SK-N-MC (cell line): ENCODE measurements around the gene CCBE1.

Source experiments
- DNase-seq: peaks from one replicate; pipeline ENCODE4 v3.0.0-alpha.2; 2011; ENCODE audit warnings: low read depth, low spot score
- H3K27ac ChIP-seq: fragments of 200-600 bp; sonication (generic); 2 replicates; pipeline ENCODE4 v1.5.1; 2016; ENCODE audit warnings: mixed run types
- H3K36me3 ChIP-seq: fragments of 200-600 bp; sonication (generic); 2 replicates; pipeline ENCODE4 v1.6.1; 2017; ENCODE audit warnings: antibody characterized with exemption, low read length, mixed read lengths; ENCODE audit not compliant: insufficient read depth
- H3K4me3 ChIP-seq: fragments of 200-600 bp; sonication (generic); 2 replicates; pipeline ENCODE4 v1.5.1; 2016
- H3K9ac ChIP-seq: fragments of 200-600 bp; sonication (generic); 2 replicates; pipeline ENCODE4 v1.8.0; 2017; ENCODE audit warnings: mixed run types, mixed read lengths; ENCODE audit not compliant: insufficient read length
- H3K9me3 ChIP-seq: fragments of 200-600 bp; sonication (generic); 2 replicates; pipeline ENCODE4 v1.6.1; 2017; ENCODE audit warnings: low read depth, mild to moderate bottlenecking, antibody characterized with exemption, low read length, moderate library complexity, mixed read lengths
- EZH2 ChIP-seq: fragments of 200-600 bp; sonication (generic); IDR thresholded peaks from one replicate; pipeline ENCODE4 v1.6.1; 2017; ENCODE audit warnings: antibody characterized with exemption
- FOXP2 ChIP-seq: optimal IDR thresholded peaks from 2 replicates; pipeline ENCODE3; 2011; ENCODE audit warnings: mild to moderate bottlenecking, moderate library complexity; ENCODE audit not compliant: insufficient read depth; ENCODE audit errors: extremely low read length, control extremely low read depth
- POLR2AphosphoS5 ChIP-seq: IDR thresholded peaks from 2 replicates; pipeline ENCODE4 v1.6.1; 2012; ENCODE audit warnings: mild to moderate bottlenecking, low read depth, low read length, borderline replicate concordance

The CCBE1 gene

DNA sequence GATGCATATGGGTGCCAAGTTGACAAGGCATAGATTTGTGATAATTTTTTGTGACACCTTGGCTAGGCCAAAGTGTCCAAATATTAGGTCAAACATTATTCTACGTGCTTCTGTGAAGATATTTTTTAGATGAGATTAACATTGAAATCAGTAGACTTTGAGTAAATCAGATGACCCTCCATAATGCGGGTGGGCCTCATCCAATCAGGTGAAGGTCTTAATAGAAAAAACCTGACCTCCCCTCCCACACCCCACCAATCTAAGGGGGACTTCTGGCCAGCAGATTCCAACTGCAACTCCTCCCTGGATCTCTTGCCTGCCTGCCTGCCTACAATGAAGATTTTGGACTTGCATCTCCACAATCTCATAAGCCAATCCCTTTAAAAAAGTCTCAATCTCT, 219.4 kb downstream of the CCBE1 start:
- no peak for TF ChIP-seq POLR2AphosphoS5
- TF ChIP-seq FOXP2: no peak
- no peak for TF ChIP-seq EZH2
- H3K36me3 ChIP-seq: no peaks in the 10 kb centered on the region
- H3K9ac ChIP-seq: no peak overlapping the region
- H3K27ac ChIP-seq: no peak overlapping the region
- H3K9me3 ChIP-seq: no peaks in the 10 kb centered on the region
- H3K4me3 ChIP-seq: no peak overlapping the region
- no peak for DNase-seq

DNA sequence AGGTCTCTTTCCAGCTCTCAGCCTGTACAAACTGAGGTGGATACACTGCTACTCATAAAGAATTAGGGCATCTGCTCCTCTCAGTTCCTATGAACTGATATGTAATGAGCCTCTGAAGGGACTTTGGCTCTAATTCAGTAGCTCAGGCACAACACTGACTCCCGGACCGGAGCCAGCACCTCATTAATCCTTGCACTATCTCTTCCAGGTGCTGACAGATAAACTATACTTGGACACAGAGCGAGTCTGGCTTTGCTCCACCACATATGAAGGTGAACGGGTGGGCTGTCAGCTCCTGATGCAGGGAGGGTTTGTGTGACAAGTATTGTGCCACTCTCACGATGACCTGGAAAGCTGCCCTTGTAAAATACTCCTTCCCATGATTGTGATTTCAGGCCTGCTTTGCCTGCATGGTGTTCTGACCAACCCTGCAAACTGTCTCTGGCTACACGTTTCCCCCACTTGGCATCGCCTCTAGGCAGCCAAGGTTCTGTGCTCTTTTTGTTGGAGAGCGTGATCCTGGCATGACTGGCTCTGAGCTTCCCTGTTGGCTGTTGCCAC, 226.6 kb downstream of the CCBE1 start:
- TF ChIP-seq EZH2: no peak
- TF ChIP-seq FOXP2: no peak
- no peak for TF ChIP-seq POLR2AphosphoS5
- no peak for DNase-seq
- Histone ChIP-seq H3K27ac (no peak overlapping the region), H3K36me3 (no peaks in the 10 kb centered on the region), H3K9ac (no peak overlapping the region), H3K4me3 (no peak overlapping the region), H3K9me3 (no peaks in the 10 kb centered on the region)

DNA sequence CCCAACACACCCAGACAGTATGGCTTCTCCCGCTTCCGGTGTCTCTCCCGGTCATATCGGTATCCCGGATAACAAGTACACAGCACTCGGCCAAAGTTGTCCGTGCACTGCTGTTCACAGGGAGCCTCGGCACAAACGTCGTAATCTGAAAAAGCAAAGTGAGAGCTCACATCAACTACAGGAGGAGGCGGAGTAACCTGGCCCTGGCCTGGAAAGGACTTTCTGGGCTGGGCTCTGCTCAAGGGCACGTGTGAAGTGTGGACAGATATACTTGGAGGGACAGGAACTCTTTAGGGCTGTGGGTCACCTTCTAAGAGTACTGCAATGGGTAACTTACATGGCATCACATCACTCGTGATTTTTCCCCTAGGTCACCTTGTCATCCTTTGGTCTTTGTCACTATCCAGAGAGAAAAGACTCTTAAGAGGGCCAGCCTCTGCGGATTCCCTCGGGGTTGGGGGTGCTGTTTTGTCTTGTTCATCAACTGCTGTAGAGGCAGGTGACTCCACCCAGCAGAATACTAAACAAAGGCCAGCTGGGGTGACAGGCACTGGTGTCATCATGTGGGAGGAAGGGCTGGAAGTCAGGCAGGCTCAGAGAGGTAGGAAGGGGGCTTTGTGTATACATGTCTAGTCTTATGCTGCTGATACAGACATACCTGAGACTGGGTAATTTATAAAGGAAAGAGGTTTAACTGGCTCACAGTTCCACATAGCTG, 227.6 kb downstream of the CCBE1 start:
- Histone ChIP-seq H3K9me3 (no peaks in the 10 kb centered on the region), H3K36me3 (no peaks in the 10 kb centered on the region), H3K27ac (no peak overlapping the region), H3K4me3 (no peak overlapping the region), H3K9ac (no peak overlapping the region)
- no peak for DNase-seq
- no peak for TF ChIP-seq EZH2
- no peak for TF ChIP-seq FOXP2
- no peak for TF ChIP-seq POLR2AphosphoS5

DNA sequence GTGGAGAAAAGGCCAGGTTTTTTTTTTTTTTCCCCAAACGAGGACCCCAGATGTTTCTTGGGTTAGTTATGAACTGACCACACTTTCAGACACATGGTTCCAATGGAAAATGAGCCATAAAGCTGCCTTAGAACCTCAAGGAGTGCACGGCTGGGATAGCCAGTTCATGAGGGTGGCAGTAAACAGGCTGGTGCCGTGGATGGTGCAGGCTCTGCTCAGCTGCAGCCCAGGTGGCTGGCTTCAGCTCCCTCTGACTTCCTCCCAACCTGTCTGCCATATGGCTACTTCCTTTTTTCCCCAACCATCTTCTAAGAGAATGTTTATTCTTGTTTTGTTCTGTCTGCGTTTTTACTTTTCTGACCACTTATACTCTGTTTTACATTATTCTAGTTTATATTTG, 228.4 kb downstream of the CCBE1 start:
- no peak overlapping the region for H3K4me3 ChIP-seq
- H3K27ac ChIP-seq: no peak overlapping the region
- H3K36me3 ChIP-seq: no peaks in the 10 kb centered on the region
- no peak for DNase-seq
- H3K9me3 ChIP-seq: no peaks in the 10 kb centered on the region
- TF ChIP-seq EZH2: no peak
- no peak for TF ChIP-seq FOXP2
- no peak overlapping the region for H3K9ac ChIP-seq

DNA sequence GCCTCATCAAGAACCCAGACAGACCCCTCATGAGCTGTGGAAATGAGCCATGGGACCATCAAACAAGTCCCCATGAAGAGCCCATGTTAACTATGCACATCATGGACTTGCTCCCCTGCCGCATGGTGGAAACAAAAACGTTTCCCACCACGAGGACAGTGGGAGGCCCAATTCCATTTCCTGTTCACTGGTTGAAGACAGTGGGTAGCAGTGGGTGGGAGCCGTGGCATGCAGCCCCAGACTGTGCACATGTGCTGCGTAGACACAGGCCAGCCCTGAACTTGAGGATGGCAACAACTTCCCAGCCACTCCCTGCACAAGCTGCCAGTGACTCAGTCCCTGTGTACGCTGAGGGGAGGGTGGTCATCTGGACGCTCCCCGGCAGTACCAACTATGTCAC, 229.7 kb downstream of the CCBE1 start:
- no peak overlapping the region for H3K27ac ChIP-seq
- H3K9ac ChIP-seq: no peak overlapping the region
- H3K9me3 ChIP-seq: no peaks in the 10 kb centered on the region
- H3K36me3 ChIP-seq: no peaks in the 10 kb centered on the region
- no peak overlapping the region for H3K4me3 ChIP-seq
- no peak for DNase-seq
- no peak for TF ChIP-seq FOXP2
- no peak for TF ChIP-seq POLR2AphosphoS5
- no peak for TF ChIP-seq EZH2

DNA sequence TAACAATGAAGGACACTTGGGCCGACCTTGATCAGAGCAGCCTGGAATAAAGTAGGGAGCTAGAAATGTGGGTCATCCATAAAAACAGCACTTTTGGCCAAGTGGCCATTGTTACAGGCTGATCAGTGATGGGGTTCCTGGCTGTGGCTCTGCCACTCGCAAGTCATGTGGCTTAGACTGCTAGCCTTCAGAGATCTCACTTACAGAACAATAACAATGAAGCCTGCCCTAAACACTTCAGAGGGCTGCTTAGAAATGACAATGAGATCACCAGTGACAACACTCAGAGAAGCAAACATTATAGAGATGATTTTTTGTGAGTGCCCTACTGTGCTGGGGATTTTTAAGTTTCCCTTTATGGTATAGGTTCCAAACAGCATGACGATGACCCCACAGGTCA, 230.2 kb downstream of the CCBE1 start:
- Histone ChIP-seq H3K27ac (no peak overlapping the region), H3K36me3 (no peaks in the 10 kb centered on the region), H3K4me3 (no peak overlapping the region), H3K9me3 (no peaks in the 10 kb centered on the region), H3K9ac (no peak overlapping the region)
- DNase-seq: no peak
- TF ChIP-seq EZH2 (no peak), POLR2AphosphoS5 (no peak), FOXP2 (no peak)

DNA sequence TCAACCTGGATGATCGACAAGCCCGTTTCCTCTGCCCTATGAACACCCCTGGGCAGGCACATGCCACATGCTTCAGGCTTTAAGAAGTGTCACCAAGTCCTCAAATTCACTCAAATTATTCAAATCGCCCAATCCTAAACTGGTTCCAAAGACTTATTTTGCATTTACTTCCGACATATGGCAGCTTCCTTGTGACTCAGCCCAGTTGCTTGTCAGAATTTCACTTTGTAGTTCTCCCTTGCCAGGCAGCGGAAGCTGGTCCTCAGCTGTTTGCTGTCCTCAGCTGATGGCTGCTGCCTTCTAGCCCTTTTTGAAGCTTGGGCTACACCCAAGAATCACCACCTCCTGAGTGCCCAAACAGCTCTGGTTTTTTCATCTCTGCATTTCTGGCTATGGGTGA, 232.7 kb downstream of the CCBE1 start:
- no peak for DNase-seq
- H3K36me3 ChIP-seq: no peaks in the 10 kb centered on the region
- H3K27ac ChIP-seq: no peak overlapping the region
- H3K9me3 ChIP-seq: no peaks in the 10 kb centered on the region
- no peak for TF ChIP-seq POLR2AphosphoS5
- TF ChIP-seq FOXP2: no peak
- TF ChIP-seq EZH2: no peak
- H3K4me3 ChIP-seq: no peak overlapping the region
- H3K9ac ChIP-seq: no peak overlapping the region

DNA sequence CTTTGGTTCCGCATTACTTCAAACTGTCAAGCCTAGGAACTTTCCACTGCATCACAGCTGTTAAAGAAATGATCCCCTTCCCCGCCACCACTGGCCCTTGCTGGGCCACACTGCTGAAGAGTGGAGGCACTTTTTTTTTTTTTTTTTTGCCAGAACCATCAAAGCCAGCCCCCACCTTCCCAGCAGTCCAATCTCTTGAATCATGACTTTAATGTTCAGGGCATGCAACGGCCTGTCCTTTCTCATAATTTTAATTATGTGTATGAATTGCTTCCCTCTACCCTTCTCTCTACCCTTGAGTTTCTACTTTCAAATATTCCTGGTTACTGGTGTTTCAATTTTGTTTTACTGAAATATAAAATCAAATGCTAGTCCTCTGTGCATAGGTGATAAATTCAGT, 236.1 kb downstream of the CCBE1 start:
- TF ChIP-seq POLR2AphosphoS5: no peak
- TF ChIP-seq FOXP2: no peak
- no peak for TF ChIP-seq EZH2
- Histone ChIP-seq H3K4me3 (no peak overlapping the region), H3K36me3 (no peaks in the 10 kb centered on the region), H3K9ac (no peak overlapping the region), H3K9me3 (no peaks in the 10 kb centered on the region), H3K27ac (no peak overlapping the region)
- no peak for DNase-seq

DNA sequence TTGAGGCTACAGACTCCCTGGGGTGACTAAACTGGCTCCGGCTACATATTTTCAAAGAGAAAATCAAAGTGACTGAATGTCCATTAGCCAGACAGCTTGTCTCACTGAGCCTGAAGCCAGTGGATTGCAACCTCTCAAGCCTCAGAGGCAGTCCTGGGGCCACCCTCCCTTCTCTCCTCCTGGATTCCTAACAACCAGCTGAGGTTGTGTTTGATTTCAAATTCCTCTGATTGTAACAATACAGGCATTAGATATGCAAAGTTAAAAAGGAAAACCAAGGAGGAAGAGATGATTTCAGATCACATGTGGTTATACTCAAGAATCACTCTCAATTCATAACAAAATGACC, 237.2 kb downstream of the CCBE1 start:
- H3K27ac ChIP-seq: no peak overlapping the region
- TF ChIP-seq FOXP2: no peak
- no peak for TF ChIP-seq POLR2AphosphoS5
- TF ChIP-seq EZH2: no peak

More for the DNA sequence above, 237.2 kb downstream of the CCBE1 start:
- DNase-seq: no peak
- Histone ChIP-seq H3K9ac (no peak overlapping the region), H3K4me3 (no peak overlapping the region), H3K9me3 (no peaks in the 10 kb centered on the region), H3K36me3 (no peaks in the 10 kb centered on the region)
